ENCODE data around the gene SPATA1.
"Not testable (repeated sequence)": the region's sequence is repeated elsewhere in the genome, so short reads cannot be mapped to it uniquely, and the experiment has no call there.

Gene SPATA1

DNA sequence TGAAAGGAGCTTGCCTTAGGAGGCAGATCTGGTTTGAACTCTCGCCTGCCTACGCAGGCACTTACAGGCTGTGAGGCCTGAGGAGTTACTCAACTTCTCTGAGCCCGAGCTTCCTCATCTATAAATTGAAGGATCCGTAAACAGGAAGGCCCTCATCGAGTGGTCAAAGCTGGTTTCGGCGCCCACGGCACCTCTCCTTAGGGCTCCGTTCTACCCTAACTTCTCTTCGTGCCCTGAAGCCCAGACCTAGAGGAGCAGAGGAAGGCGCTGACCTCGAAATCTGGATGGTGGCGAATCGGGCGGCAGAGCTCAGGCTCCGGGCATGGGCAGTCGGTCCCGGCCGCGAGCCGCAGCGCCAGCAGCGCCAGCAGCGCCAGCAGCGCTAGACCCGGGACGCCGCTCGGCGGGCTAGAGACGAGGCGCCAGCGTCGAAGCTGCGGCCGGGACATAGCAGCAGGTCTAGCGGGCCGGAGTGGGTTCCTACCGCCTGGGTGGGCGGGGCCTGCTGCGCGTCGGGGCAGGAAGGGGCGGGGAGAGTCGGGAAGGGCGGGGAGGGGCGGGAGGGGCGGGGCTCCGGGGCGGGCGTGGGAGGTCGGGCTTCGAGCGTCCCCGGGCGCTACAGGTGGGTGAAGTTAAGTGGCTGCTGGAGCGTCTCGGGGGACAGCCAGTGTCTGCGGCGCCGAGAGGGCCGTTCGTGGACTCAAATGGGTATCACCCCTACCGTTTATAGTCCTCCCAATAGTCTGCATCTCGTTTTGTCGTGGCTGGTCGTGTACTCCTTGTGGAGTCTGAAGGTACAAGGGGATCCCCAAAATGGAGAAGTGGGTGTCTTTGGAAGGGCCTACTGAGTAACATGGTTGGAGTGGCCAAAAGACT, 68.0 kb downstream of the SPATA1 start, which contains the start of gene CTBS:
Gene CTBS (minus strand): TSS at position 474 of the 876 bp plus-strand sequence. CDS start 25 bp downstream, at position 449.
- peaks cover 8% of the 10 kb centered on the region for H3K27me3 ChIP-seq (ENCODE audit: insufficient read depth, low read length)
- no peaks in the 10 kb centered on the region for H3K36me3 ChIP-seq (ENCODE audit: insufficient read depth, low read depth, low read length)
- peaks cover 11% of the 10 kb centered on the region; the same call in 1 of the 2 replicates for H3K4me1 ChIP-seq (ENCODE audit: insufficient read depth, low read length)
- H3K4me3 ChIP-seq (ENCODE audit: low read length): peak within 1 kb of the TSS; percentile 79
- peak within 1 kb of the TSS; percentile 81; the same call in 1 of the 2 replicates for H3K9ac ChIP-seq (ENCODE audit: low read depth, low read length)
- no peaks in the 10 kb centered on the region for H3K9me3 ChIP-seq (ENCODE audit: insufficient read depth, low read depth, low read length)
- H3K27ac ChIP-seq (ENCODE audit: low read length): no peak within 1 kb of the TSS

DNA sequence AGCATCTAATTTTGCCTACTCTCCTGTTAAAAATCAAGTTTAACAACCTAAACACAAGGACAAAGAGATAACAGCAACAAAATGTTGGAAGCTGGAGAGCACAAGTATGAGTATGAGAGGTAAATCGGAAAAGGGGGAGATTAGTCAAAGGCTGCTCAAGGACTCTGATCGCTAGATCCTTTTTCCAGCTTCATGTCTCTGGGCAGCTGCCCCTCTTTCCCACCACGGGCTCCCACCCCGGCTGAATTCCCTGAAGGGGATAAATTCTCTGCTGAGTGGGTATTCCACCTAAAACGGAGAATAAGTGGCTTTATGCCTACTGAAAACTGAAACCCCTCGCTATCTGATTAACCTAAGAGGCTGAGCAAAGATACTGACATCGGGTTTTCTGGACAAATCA, 68.8 kb downstream of the SPATA1 start:
- no peaks in the 10 kb centered on the region for H3K9me3 ChIP-seq (ENCODE audit: insufficient read depth, low read depth, low read length)

DNA sequence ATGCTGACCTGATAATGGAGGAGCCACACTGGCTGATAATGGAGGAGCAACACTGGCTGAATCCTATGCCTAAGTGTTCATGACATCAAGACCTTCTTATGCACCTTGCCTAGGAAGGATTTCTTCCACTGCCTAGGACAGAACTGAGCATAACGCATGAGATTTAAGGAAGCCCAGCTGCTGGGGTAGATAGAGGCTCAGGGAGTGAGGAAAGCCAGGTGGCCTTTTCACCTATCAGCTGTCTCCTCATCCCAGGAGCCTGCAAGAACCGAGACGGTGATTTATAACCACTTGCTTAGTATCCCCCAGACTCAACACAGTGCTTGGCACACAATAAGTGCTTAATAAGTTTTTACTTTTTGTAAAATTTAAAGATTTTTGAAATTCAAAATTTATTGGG, 75.5 kb downstream of the SPATA1 start:
- Histone ChIP-seq H3K27ac (ENCODE audit: low read length) (no peak overlapping the region), H3K27me3 (ENCODE audit: insufficient read depth, low read length) (no peaks in the 10 kb centered on the region), H3K4me3 (ENCODE audit: low read length) (no peak overlapping the region), H3K4me1 (ENCODE audit: insufficient read depth, low read length) (peaks cover 8% of the 10 kb centered on the region; the same call in 1 of the 2 replicates), H3K9ac (ENCODE audit: low read depth, low read length) (no peak overlapping the region), H3K9me3 (ENCODE audit: insufficient read depth, low read depth, low read length) (peaks cover 4% of the 10 kb centered on the region), H3K36me3 (ENCODE audit: insufficient read depth, low read depth, low read length) (no peaks in the 10 kb centered on the region)

More for the DNA sequence above, 68.8 kb downstream of the SPATA1 start:
- Histone ChIP-seq H3K4me3 (ENCODE audit: low read length) (peak overlapping the region; percentile 79), H3K36me3 (ENCODE audit: insufficient read depth, low read depth, low read length) (no peaks in the 10 kb centered on the region), H3K4me1 (ENCODE audit: insufficient read depth, low read length) (peaks cover 11% of the 10 kb centered on the region; the same call in 1 of the 2 replicates), H3K9ac (ENCODE audit: low read depth, low read length) (peak overlapping the region; percentile 36; the same call in 1 of the 2 replicates), H3K27ac (ENCODE audit: low read length) (no peak overlapping the region), H3K27me3 (ENCODE audit: insufficient read depth, low read length) (peaks cover 8% of the 10 kb centered on the region)

DNA sequence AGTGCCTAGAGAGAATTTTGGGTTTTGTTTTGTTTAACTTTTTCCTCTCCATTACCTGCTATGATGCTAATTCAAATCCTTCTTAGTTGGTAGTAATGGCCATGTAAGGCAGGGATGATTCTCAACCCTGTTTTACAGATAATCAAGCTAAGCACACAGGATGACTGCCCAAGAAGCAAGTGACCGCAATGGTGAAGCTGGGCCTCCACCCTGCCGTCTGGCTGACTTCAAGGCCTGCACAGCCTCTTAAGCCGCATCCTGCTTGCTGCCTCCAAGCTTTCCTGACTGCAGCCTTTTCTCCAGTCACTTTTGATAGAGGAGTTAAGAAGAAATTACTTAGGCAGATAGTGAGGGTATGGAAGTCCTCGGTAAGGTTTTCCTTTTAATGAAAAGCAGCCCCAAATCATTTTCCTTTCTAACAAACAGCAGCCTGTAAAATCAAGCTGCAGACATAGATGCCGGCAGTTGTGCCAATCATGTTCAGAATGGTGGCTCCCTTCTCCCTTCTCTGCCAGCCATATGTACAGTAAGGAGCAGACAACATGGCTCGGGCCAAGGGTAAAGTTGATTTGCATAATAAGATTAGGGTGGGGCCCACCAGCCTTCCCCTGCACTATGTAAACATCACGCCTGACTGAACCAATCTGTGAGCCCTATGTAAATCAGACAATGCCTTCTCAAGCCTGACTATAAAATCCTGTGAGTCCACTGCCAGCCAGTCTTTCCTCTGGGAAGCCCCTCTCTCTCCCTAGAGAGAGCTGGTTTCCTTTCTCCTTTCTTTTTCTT, 76.8 kb downstream of the SPATA1 start:
- Histone ChIP-seq H3K27me3 (ENCODE audit: insufficient read depth, low read length) (no peaks in the 10 kb centered on the region), H3K4me3 (ENCODE audit: low read length) (no peak overlapping the region), H3K9me3 (ENCODE audit: insufficient read depth, low read depth, low read length) (peaks cover 4% of the 10 kb centered on the region), H3K36me3 (ENCODE audit: insufficient read depth, low read depth, low read length) (no peaks in the 10 kb centered on the region), H3K4me1 (ENCODE audit: insufficient read depth, low read length) (peaks cover 8% of the 10 kb centered on the region; the same call in 1 of the 2 replicates), H3K9ac (ENCODE audit: low read depth, low read length) (no peak overlapping the region), H3K27ac (ENCODE audit: low read length) (no peak overlapping the region)

DNA sequence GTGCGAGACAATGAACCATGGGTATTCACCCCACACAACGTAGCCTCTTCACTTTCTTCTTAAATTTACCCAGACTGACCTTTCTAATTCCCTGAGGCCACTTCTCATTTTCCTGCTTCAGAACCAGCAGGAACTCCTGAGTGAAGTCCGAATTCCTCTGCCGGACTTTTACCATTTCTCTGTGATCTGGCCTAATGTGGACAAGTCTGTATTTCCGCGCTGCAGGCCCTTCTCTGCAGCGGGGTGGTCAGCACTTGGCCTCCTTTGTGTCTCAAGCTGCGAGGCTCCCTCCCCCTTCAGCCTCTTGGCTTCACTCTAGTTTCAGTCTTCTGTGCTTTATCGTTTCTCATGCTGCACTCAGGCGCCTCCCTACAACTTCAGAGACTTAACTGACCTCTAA, 77.5 kb downstream of the SPATA1 start:
- H3K27ac ChIP-seq (ENCODE audit: low read length): peak overlapping the region; percentile 22
- H3K36me3 ChIP-seq (ENCODE audit: insufficient read depth, low read depth, low read length): no peaks in the 10 kb centered on the region
- peak overlapping the region; percentile 24; the same call in 1 of the 2 replicates for H3K4me3 ChIP-seq (ENCODE audit: low read length)
- H3K4me1 ChIP-seq (ENCODE audit: insufficient read depth, low read length): peaks cover 8% of the 10 kb centered on the region; the same call in 1 of the 2 replicates
- no peaks in the 10 kb centered on the region for H3K27me3 ChIP-seq (ENCODE audit: insufficient read depth, low read length)
- H3K9ac ChIP-seq (ENCODE audit: low read depth, low read length): no peak overlapping the region
- H3K9me3 ChIP-seq (ENCODE audit: insufficient read depth, low read depth, low read length): peaks cover 4% of the 10 kb centered on the region

DNA sequence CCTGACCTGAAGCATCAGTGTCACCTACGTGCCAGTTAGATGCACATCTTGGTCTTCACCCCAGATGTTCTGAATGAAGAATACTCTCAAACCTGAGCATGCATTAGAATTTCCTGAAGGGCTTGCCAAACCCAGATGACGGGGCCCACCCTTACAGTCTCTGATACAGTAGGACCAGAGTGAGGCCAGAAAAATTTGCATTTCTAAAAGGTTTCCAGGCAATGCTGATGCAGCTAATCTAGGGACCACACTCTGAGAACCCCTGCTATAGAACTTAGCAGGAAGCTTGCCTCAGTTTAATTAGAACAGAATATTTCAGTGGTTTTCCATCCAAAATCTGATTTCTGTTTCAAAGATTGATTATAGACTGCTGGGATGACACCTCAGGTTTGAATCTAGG, 77.9 kb downstream of the SPATA1 start:
- H3K9ac ChIP-seq (ENCODE audit: low read depth, low read length): no peak overlapping the region
- peaks cover 4% of the 10 kb centered on the region for H3K9me3 ChIP-seq (ENCODE audit: insufficient read depth, low read depth, low read length)
- H3K27ac ChIP-seq (ENCODE audit: low read length): no peak overlapping the region
- no peaks in the 10 kb centered on the region for H3K36me3 ChIP-seq (ENCODE audit: insufficient read depth, low read depth, low read length)
- H3K4me1 ChIP-seq (ENCODE audit: insufficient read depth, low read length): peaks cover 8% of the 10 kb centered on the region; the same call in 1 of the 2 replicates
- peak overlapping the region; percentile 24; the same call in 1 of the 2 replicates for H3K4me3 ChIP-seq (ENCODE audit: low read length)
- H3K27me3 ChIP-seq (ENCODE audit: insufficient read depth, low read length): no peaks in the 10 kb centered on the region

DNA sequence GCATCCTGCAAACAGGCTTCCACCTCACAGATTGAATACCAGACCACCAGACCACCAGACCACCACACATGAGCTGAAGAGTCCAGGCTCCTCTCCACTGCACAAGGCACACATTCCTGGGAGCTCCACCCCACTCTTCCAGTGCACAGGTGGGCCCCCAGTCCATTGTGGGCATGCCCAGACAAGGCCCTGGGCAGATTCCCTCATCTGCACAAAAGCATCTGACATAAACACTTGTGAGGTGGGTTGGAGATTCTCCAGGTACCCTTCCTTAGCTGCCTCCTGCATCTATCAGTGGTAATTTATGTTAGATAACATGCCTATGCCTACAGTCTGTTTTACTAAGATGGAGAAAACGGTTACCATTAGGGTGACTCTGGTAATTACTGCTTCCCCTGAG, 79.6 kb downstream of the SPATA1 start:
- no peak overlapping the region for H3K27ac ChIP-seq (ENCODE audit: low read length)
- no peaks in the 10 kb centered on the region for H3K27me3 ChIP-seq (ENCODE audit: insufficient read depth, low read length)
- H3K9ac ChIP-seq (ENCODE audit: low read depth, low read length): no peak overlapping the region
- H3K9me3 ChIP-seq (ENCODE audit: insufficient read depth, low read depth, low read length): peaks cover 4% of the 10 kb centered on the region
- H3K4me1 ChIP-seq (ENCODE audit: insufficient read depth, low read length): peaks cover 8% of the 10 kb centered on the region; the same call in 1 of the 2 replicates
- no peak overlapping the region for H3K4me3 ChIP-seq (ENCODE audit: low read length)
- no peaks in the 10 kb centered on the region for H3K36me3 ChIP-seq (ENCODE audit: insufficient read depth, low read depth, low read length)

DNA sequence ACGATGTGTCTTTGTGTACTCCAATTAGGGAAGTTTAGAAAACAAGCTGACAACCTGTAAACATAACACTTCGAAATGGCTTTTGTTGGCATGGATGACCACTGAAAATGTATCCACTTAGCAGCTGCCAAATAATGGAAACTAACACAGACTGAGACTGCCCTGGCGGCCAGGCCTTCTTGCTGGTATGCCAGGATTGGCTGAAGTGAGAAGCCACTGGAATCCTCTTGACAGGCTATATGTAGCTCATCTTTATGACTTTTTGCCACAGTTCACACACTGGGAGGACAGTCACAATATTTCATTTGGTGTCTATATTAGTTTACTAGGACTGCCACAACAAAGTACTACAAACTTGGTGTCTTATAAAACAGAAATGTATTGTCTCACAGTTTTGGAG, 80.9 kb downstream of the SPATA1 start:
- peaks cover 4% of the 10 kb centered on the region for H3K9me3 ChIP-seq (ENCODE audit: insufficient read depth, low read depth, low read length)

DNA sequence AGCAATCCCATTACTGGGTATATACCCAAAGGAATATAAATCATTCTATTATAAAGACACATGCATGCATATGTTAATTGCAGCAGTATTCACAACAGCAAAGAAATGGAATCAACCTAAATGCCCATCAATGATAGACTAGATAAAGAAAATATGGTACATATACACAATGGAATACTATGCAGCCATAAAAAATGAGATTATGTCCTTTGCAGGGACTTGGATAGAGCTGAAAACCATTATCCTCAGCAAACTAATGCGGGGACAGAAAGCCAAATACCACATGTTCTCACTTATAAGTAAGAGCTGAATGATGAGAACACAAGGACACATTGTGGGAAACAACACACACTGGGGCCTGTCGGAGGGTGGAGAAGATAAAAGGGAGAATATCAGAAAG, 88.8 kb downstream of the SPATA1 start:
- H3K36me3 ChIP-seq (ENCODE audit: insufficient read depth, low read depth, low read length); H3K27me3 ChIP-seq (ENCODE audit: insufficient read depth, low read length); H3K27ac ChIP-seq (ENCODE audit: low read length); H3K4me3 ChIP-seq (ENCODE audit: low read length); H3K9ac ChIP-seq (ENCODE audit: low read depth, low read length); H3K4me1 ChIP-seq (ENCODE audit: insufficient read depth, low read length); H3K9me3 ChIP-seq (ENCODE audit: insufficient read depth, low read depth, low read length): not testable (repeated sequence)

More for the DNA sequence above, 80.9 kb downstream of the SPATA1 start:
- Histone ChIP-seq H3K36me3 (ENCODE audit: insufficient read depth, low read depth, low read length) (no peaks in the 10 kb centered on the region), H3K27me3 (ENCODE audit: insufficient read depth, low read length) (no peaks in the 10 kb centered on the region), H3K4me1 (ENCODE audit: insufficient read depth, low read length) (peaks cover 8% of the 10 kb centered on the region; the same call in 1 of the 2 replicates), H3K27ac (ENCODE audit: low read length) (no peak overlapping the region), H3K4me3 (ENCODE audit: low read length) (no peak overlapping the region), H3K9ac (ENCODE audit: low read depth, low read length) (no peak overlapping the region)

DNA sequence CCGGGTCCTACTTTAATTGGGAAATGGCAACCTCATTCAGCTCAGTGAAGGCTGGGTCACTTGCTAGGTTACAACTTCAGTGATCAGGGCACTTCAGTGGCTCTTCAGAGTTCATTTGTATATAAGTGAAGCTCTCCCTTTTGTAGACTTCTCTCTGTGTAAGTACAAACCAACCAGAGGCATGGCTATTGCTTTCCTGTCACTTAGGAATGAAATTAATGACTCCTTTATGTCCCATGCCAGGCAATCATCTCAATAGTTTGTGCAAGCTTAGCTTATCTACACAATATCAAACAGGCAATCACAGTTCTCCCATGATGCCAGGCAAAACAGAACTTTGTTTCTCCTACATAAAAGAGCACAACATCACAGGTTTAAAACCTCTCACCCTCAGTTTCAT, 90.8 kb downstream of the SPATA1 start:
- Histone ChIP-seq H3K9me3 (ENCODE audit: insufficient read depth, low read depth, low read length) (no peaks in the 10 kb centered on the region), H3K36me3 (ENCODE audit: insufficient read depth, low read depth, low read length) (no peaks in the 10 kb centered on the region), H3K9ac (ENCODE audit: low read depth, low read length) (no peak overlapping the region), H3K4me1 (ENCODE audit: insufficient read depth, low read length) (peaks cover 2% of the 10 kb centered on the region; the same call in 1 of the 2 replicates), H3K4me3 (ENCODE audit: low read length) (no peak overlapping the region), H3K27me3 (ENCODE audit: insufficient read depth, low read length) (no peaks in the 10 kb centered on the region), H3K27ac (ENCODE audit: low read length) (no peak overlapping the region)

DNA sequence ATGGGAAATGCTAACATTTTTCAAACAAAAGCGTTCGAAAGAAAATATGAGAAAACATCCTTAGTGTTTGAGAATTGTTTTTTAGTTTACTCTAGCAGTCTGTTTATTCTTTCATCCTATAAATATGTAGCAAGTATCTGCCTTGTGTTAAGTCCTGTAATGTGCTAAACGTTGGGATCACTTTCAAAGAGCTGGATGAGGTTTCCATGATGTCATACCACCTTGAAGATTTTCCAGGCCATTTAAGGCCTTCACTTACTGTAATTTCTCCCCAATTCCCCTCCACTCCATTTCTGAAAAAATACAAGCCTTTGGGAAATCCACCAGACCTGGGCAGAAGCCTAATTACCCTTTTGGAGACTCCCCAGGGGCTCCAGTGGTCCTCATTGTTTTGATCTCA, 92.2 kb downstream of the SPATA1 start:
- no peaks in the 10 kb centered on the region for H3K36me3 ChIP-seq (ENCODE audit: insufficient read depth, low read depth, low read length)
- H3K27me3 ChIP-seq (ENCODE audit: insufficient read depth, low read length): no peaks in the 10 kb centered on the region
- H3K27ac ChIP-seq (ENCODE audit: low read length): no peak overlapping the region
- no peaks in the 10 kb centered on the region for H3K9me3 ChIP-seq (ENCODE audit: insufficient read depth, low read depth, low read length)
- H3K4me3 ChIP-seq (ENCODE audit: low read length): no peak overlapping the region
- H3K4me1 ChIP-seq (ENCODE audit: insufficient read depth, low read length): peaks cover 2% of the 10 kb centered on the region; the same call in 1 of the 2 replicates
- no peak overlapping the region for H3K9ac ChIP-seq (ENCODE audit: low read depth, low read length)

Data from iPS-20b (cell line).